ENCODE data around the gene RBP3.

Gene RBP3

DNA sequence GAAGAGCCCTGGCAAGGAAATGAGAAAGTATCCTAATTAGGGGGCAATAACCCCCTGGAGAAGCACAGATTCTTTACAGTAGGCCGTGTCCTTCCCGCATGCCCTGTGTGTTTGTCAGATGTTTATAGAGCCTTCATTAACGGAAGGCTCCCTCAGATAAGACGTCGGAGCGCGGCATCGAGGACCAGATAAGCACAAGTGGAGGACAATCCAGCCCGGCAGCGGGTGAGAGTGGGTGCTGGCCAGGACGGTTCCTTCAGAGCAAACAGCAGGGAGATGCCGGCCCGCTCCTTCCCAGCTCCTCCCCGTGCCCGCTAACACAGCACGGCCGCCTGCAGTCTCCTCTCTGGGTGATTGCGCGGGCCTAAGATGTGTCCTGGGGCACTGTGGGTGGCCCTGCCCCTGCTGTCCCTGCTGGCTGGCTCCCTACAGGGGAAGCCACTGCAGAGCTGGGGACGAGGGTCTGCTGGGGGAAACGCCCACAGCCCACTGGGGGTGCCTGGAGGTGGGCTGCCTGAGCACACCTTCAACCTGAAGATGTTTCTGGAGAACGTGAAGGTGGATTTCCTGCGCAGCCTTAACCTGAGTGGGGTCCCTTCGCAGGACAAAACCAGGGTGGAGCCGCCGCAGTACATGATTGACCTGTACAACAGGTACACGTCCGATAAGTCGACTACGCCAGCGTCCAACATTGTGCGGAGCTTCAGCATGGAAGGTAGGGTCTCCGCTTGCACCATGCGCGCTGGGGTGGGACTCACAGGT is 25.7 kb upstream of the RBP3 start, which contains the start of gene GDF2:
TSS of gene GDF2 (plus strand) at position 155 of the 762 bp plus-strand sequence. CDS start at position 370, 215 bp downstream.
- H3K27me3 ChIP-seq (ENCODE audit: control insufficient read depth in 3 of 3, insufficient read depth in 3 of 3, low read depth in 1 of 3, low read length in 3 of 3) = no peaks in the 10 kb centered on the region
- H2AFZ ChIP-seq (ENCODE audit: low read length) = no peak within 1 kb of the TSS
- H4K91ac ChIP-seq (ENCODE audit: low read depth, low read length, poor library complexity) = no peak within 1 kb of the TSS
- peaks cover 0 to 3% of the 10 kb centered on the region in 2 donors for H3K4me1 ChIP-seq (ENCODE audit: control insufficient read depth in 2 of 2, insufficient read depth in 1 of 2, low read depth in 1 of 2, low read length in 2 of 2)
- H2BK5ac ChIP-seq (ENCODE audit: low read length) = no peak within 1 kb of the TSS
- H2BK120ac ChIP-seq (ENCODE audit: low read depth, low read length) = no peak within 1 kb of the TSS
- no peaks in the 10 kb centered on the region for H3K9me3 ChIP-seq (replicated peaks in 1 of 2; ENCODE audit: control insufficient read depth in 2 of 2, insufficient read depth in 1 of 2, low read depth in 1 of 2, low read length in 2 of 2)
- H4K8ac ChIP-seq (ENCODE audit: low read depth, low read length) = no peak within 1 kb of the TSS
- H3K36me3 ChIP-seq (replicated peaks in 1 of 2; ENCODE audit: control insufficient read depth in 2 of 2, insufficient read depth in 2 of 2, low read length in 2 of 2) = no peaks in the 10 kb centered on the region
- no peak within 1 kb of the TSS for H3K27ac ChIP-seq (replicated peaks; ENCODE audit: low read length)
- no peak within 1 kb of the TSS for H3K9ac ChIP-seq (ENCODE audit: low read depth, low read length, poor library complexity)
- no peak within 1 kb of the TSS for H3K4me2 ChIP-seq (ENCODE audit: insufficient read depth, low read length, poor library complexity, severe bottlenecking)
- H2BK12ac ChIP-seq (ENCODE audit: low read length) = no peak within 1 kb of the TSS
- no peak within 1 kb of the TSS for H3K4ac ChIP-seq (ENCODE audit: low read length)
- no peak within 1 kb of the TSS for H2AK5ac ChIP-seq (ENCODE audit: low read depth, low read length)
- no peak for DNase-seq (ENCODE audit: low spot score)
- no CpG with 5 or more reads among the region's 35 CpGs for WGBS, 2 donors (ENCODE audit: extremely low coverage in 2 of 2, insufficient read length in 2 of 2, insufficient replicate concordance in 1 of 2)
- H3K14ac ChIP-seq (ENCODE audit: low read length) = no peak within 1 kb of the TSS
- no peak within 1 kb of the TSS for H2BK15ac ChIP-seq (ENCODE audit: low read length)
- peak within 1 kb of the TSS; percentile 27 for H3K23ac ChIP-seq (ENCODE audit: low read depth, low read length, poor library complexity)
- H3K4me3 ChIP-seq (ENCODE audit: low read length in 2 of 2) = no peak within 1 kb of the TSS
- no peaks in the 10 kb centered on the region for H3K79me1 ChIP-seq (ENCODE audit: low read depth, low read length)
- peak within 1 kb of the TSS; percentile 52 for H3K18ac ChIP-seq (ENCODE audit: low read length)

DNA sequence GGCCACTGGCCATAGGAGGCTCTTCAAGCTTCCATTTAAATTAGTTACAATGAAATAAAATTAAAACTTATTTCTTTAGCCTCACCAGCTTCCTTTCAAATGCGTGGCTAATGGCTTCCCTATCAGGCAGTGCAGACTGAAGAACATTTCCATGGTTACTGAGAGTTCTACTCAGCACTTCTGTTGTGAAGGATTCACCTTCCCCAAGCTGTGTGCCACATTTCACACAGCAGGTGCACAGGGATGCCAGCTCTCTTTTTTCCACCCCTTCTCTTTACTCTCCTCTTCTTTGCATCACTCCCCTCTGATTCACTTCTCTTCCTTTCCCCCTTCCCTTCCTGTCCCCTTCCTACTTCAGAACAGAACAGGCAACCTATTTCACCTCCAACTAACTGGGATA is 25.1 kb upstream of the RBP3 start:
- WGBS, 2 donors (ENCODE audit: extremely low coverage in 2 of 2, insufficient read length in 2 of 2, insufficient replicate concordance in 1 of 2) = no CpG with 5 or more reads among the region's 1 CpG

DNA sequence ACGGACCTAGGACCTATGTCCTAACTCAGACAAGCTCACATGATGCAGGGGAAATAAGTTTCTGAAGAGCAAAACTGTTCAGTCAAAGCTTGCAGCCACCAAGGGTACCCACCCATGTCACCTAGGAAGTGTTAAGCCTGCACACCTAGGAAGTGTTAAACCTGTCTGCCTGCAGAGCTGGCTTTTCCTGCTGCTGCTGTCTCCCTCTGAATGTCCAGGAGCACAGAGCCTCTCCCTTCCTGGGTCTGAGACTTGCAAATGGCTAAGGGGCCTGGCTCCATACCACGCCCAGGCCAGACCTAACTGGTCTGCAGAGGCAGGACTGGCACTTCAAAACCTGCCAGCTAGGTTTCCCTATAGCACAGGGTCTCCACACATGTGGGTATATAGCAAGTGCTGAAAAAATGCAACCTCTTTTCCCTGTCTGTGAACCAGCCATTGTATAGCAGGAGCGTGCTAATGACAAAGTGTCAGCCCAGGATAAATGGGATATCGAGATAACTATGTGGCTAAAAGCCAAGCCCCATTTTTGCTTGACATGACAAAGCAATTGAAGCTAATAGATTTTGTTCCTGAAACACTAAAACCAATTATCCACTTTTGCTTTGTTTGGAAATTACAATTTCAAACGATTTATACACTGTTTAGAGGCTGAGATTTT is 24.4 kb upstream of the RBP3 start:
- DNase-seq (ENCODE audit: low spot score) = no peak
- H3K9me3 ChIP-seq (replicated peaks in 1 of 2; ENCODE audit: control insufficient read depth in 2 of 2, insufficient read depth in 1 of 2, low read depth in 1 of 2, low read length in 2 of 2) = no peaks in the 10 kb centered on the region
- no peak overlapping the region for H3K18ac ChIP-seq (ENCODE audit: low read length)
- no peak overlapping the region for H3K4ac ChIP-seq (ENCODE audit: low read length)
- H2AK5ac ChIP-seq (ENCODE audit: low read depth, low read length) = no peak overlapping the region
- no peak overlapping the region for H3K23ac ChIP-seq (ENCODE audit: low read depth, low read length, poor library complexity)
- WGBS, 2 donors (ENCODE audit: extremely low coverage in 2 of 2, insufficient read length in 2 of 2, insufficient replicate concordance in 1 of 2) = no CpG with 5 or more reads among the region's 5 CpGs
- no peak overlapping the region for H4K8ac ChIP-seq (ENCODE audit: low read depth, low read length)
- H2BK15ac ChIP-seq (ENCODE audit: low read length) = no peak overlapping the region
- no peak overlapping the region for H2AFZ ChIP-seq (ENCODE audit: low read length)
- no peak overlapping the region for H2BK5ac ChIP-seq (ENCODE audit: low read length)
- H3K36me3 ChIP-seq (replicated peaks in 1 of 2; ENCODE audit: control insufficient read depth in 2 of 2, insufficient read depth in 2 of 2, low read length in 2 of 2) = no peaks in the 10 kb centered on the region
- H3K27ac ChIP-seq (replicated peaks; ENCODE audit: low read length) = no peak overlapping the region
- H3K79me1 ChIP-seq (ENCODE audit: low read depth, low read length) = no peaks in the 10 kb centered on the region
- no peak overlapping the region for H3K14ac ChIP-seq (ENCODE audit: low read length)
- H3K4me3 ChIP-seq (ENCODE audit: low read length in 2 of 2) = no peak overlapping the region
- no peak overlapping the region for H3K4me2 ChIP-seq (ENCODE audit: insufficient read depth, low read length, poor library complexity, severe bottlenecking)
- no peak overlapping the region for H3K9ac ChIP-seq (ENCODE audit: low read depth, low read length, poor library complexity)
- H2BK120ac ChIP-seq (ENCODE audit: low read depth, low read length) = no peak overlapping the region
- H3K4me1 ChIP-seq (ENCODE audit: control insufficient read depth in 2 of 2, insufficient read depth in 1 of 2, low read depth in 1 of 2, low read length in 2 of 2) = peaks cover 0 to 3% of the 10 kb centered on the region in 2 donors
- no peak overlapping the region for H2BK12ac ChIP-seq (ENCODE audit: low read length)
- no peaks in the 10 kb centered on the region for H3K27me3 ChIP-seq (ENCODE audit: control insufficient read depth in 3 of 3, insufficient read depth in 3 of 3, low read depth in 1 of 3, low read length in 3 of 3)
- H4K91ac ChIP-seq (ENCODE audit: low read depth, low read length, poor library complexity) = no peak overlapping the region

More for the DNA sequence above, 25.1 kb upstream of the RBP3 start:
- H3K18ac ChIP-seq (ENCODE audit: low read length) = no peak overlapping the region
- H2BK5ac ChIP-seq (ENCODE audit: low read length) = no peak overlapping the region
- H3K4me2 ChIP-seq (ENCODE audit: insufficient read depth, low read length, poor library complexity, severe bottlenecking) = no peak overlapping the region
- no peak overlapping the region for H2BK120ac ChIP-seq (ENCODE audit: low read depth, low read length)
- no peak overlapping the region for H2AK5ac ChIP-seq (ENCODE audit: low read depth, low read length)
- H3K36me3 ChIP-seq (replicated peaks in 1 of 2; ENCODE audit: control insufficient read depth in 2 of 2, insufficient read depth in 2 of 2, low read length in 2 of 2) = no peaks in the 10 kb centered on the region
- H3K14ac ChIP-seq (ENCODE audit: low read length) = no peak overlapping the region
- H2BK12ac ChIP-seq (ENCODE audit: low read length) = no peak overlapping the region
- no peak overlapping the region for H4K91ac ChIP-seq (ENCODE audit: low read depth, low read length, poor library complexity)
- no peak overlapping the region for H4K8ac ChIP-seq (ENCODE audit: low read depth, low read length)
- no peak overlapping the region for H3K23ac ChIP-seq (ENCODE audit: low read depth, low read length, poor library complexity)
- H3K27me3 ChIP-seq (ENCODE audit: control insufficient read depth in 3 of 3, insufficient read depth in 3 of 3, low read depth in 1 of 3, low read length in 3 of 3) = no peaks in the 10 kb centered on the region
- H3K9ac ChIP-seq (ENCODE audit: low read depth, low read length, poor library complexity) = no peak overlapping the region
- no peak overlapping the region for H3K4ac ChIP-seq (ENCODE audit: low read length)
- no peak for DNase-seq (ENCODE audit: low spot score)
- H3K9me3 ChIP-seq (replicated peaks in 1 of 2; ENCODE audit: control insufficient read depth in 2 of 2, insufficient read depth in 1 of 2, low read depth in 1 of 2, low read length in 2 of 2) = no peaks in the 10 kb centered on the region
- no peak overlapping the region for H2BK15ac ChIP-seq (ENCODE audit: low read length)
- no peak overlapping the region for H3K27ac ChIP-seq (replicated peaks; ENCODE audit: low read length)
- H3K79me1 ChIP-seq (ENCODE audit: low read depth, low read length) = no peaks in the 10 kb centered on the region
- H2AFZ ChIP-seq (ENCODE audit: low read length) = no peak overlapping the region
- no peak overlapping the region for H3K4me3 ChIP-seq (ENCODE audit: low read length in 2 of 2)
- H3K4me1 ChIP-seq (ENCODE audit: control insufficient read depth in 2 of 2, insufficient read depth in 1 of 2, low read depth in 1 of 2, low read length in 2 of 2) = peaks cover 0 to 3% of the 10 kb centered on the region in 2 donors
